Activated CD8-positive, alpha-beta T cell treated with anti-CD3 and anti-CD28 coated beads for 36 hours (primary cell): ENCODE measurements around the gene NDUFS6. TPM values are rescaled to one million over a fixed set of nuclear protein-coding genes. Genes with fewer than 3 reads are reported as not detected.

Experiments
- ATAC-seq: fragments of 200-7000 bp; cut with Tn5 transposase; one replicate; pipeline ENCODE4 v1.10.0; 2021; ENCODE audit warnings: mild to moderate bottlenecking, moderate library complexity
- CTCF ChIA-PET: fragments of 350-600 bp; sonication (Branson Sonifier 250); formaldehyde crosslinking; loops from one replicate; lab custom pipeline; 2021; ENCODE audit warnings: antibody characterized with exemption; lab: Charles Lee
- POLR2A ChIA-PET: fragments of 350-600 bp; sonication (Branson Sonifier 250); formaldehyde crosslinking; loops from one replicate; lab custom pipeline; 2021; ENCODE audit warnings: antibody characterized with exemption; lab: Charles Lee
- DNase-seq: peaks from one replicate; pipeline ENCODE4 v3.0.0-alpha.2; 2020
- H3K27ac Mint-ChIP-seq: one replicate; pipeline ENCODE4 v1.8.0; 2021; ENCODE audit warnings: mild to moderate bottlenecking, mixed read lengths
- H3K27me3 Mint-ChIP-seq: one replicate; pipeline ENCODE4 v1.8.0; 2021; ENCODE audit warnings: mixed read lengths
- H3K36me3 Mint-ChIP-seq: one replicate; pipeline ENCODE4 v1.8.0; 2021; ENCODE audit warnings: low read depth, mixed read lengths
- H3K4me1 Mint-ChIP-seq: one replicate; pipeline ENCODE4 v1.8.0; 2021; ENCODE audit warnings: low read depth, mixed read lengths
- H3K4me3 Mint-ChIP-seq: one replicate; pipeline ENCODE4 v1.8.0; 2021; ENCODE audit warnings: mild to moderate bottlenecking, moderate library complexity, mixed read lengths
- H3K9me3 Mint-ChIP-seq: one replicate; pipeline ENCODE4 v1.8.0; 2021; ENCODE audit warnings: mixed read lengths
- CTCF ChIP-seq: fragments of 200-600 bp; IDR thresholded peaks from one replicate; pipeline ENCODE4 v1.8.0; 2022; ENCODE audit warnings: antibody characterized with exemption, mild to moderate bottlenecking
- intact Hi-C: fragments of 100-400 bp; cut with micrococcal nuclease; formaldehyde crosslinking; loops from one replicate; pipeline ENCODE4 v1.10.0; 2022
- total RNA-seq, 2 experiments: library from RNA; stranded (reverse); gene quantifications; one replicate each; pipeline ENCODE4 v1.2.3, GENCODE V29; 2021

Gene NDUFS6
- total RNA-seq, 2 experiments from 2014 or later: 32.2 to 39.1 TPM

- H3K36me3 Mint-ChIP-seq: no peaks in the 10 kb centered on the region
- no peak for ATAC-seq
- intact Hi-C loops: no loop called here
- H3K9me3 Mint-ChIP-seq: no peaks in the 10 kb centered on the region
- H3K27ac Mint-ChIP-seq: no peak overlapping the region
- peaks cover 9% of the 10 kb centered on the region for H3K27me3 Mint-ChIP-seq
- no peaks in the 10 kb centered on the region for H3K4me1 Mint-ChIP-seq
- POLR2A ChIA-PET: no interaction called here
- TF ChIP-seq CTCF: no peak
- CTCF ChIA-PET: no interaction called here
- no peak for DNase-seq
- no peak overlapping the region for H3K4me3 Mint-ChIP-seq
Measured at GRCh38 chr5:1834721-1835429, 33.7 kb downstream of the NDUFS6 start.

- no peaks in the 10 kb centered on the region for H3K36me3 Mint-ChIP-seq
- ChIA-PET CTCF (no interaction called here), POLR2A (no interaction called here)
- peaks cover 11% of the 10 kb centered on the region for H3K27me3 Mint-ChIP-seq
- no peak for TF ChIP-seq CTCF
- H3K4me1 Mint-ChIP-seq: no peaks in the 10 kb centered on the region
- DNase-seq: no peak
- no peak for ATAC-seq
- H3K27ac Mint-ChIP-seq: no peak overlapping the region
- intact Hi-C loops: no loop called here
- no peak overlapping the region for H3K4me3 Mint-ChIP-seq
- H3K9me3 Mint-ChIP-seq: no peaks in the 10 kb centered on the region
Measured at GRCh38 chr5:1835431-1835830, 34.2 kb downstream of the NDUFS6 start.

- H3K4me1 Mint-ChIP-seq: no peaks in the 10 kb centered on the region
- no peaks in the 10 kb centered on the region for H3K9me3 Mint-ChIP-seq
- TF ChIP-seq CTCF: no peak
- intact Hi-C loops: no loop called here
- no peak overlapping the region for H3K27ac Mint-ChIP-seq
- H3K27me3 Mint-ChIP-seq: peaks cover 13% of the 10 kb centered on the region
- CTCF ChIA-PET: no interaction called here
- DNase-seq (no peak), ATAC-seq (no peak)
- POLR2A ChIA-PET: no interaction called here
- no peak overlapping the region for H3K4me3 Mint-ChIP-seq
- no peaks in the 10 kb centered on the region for H3K36me3 Mint-ChIP-seq
Measured at GRCh38 chr5:1836176-1836890, 35.1 kb downstream of the NDUFS6 start.

GRCh38 chr5:1836891-1837880 is 36.0 kb downstream of the NDUFS6 start:
- Mint-ChIP-seq H3K4me3 (no peak overlapping the region), H3K9me3 (no peaks in the 10 kb centered on the region), H3K36me3 (no peaks in the 10 kb centered on the region), H3K27ac (no peak overlapping the region), H3K27me3 (peaks cover 13% of the 10 kb centered on the region), H3K4me1 (no peaks in the 10 kb centered on the region)
- intact Hi-C loops: no loop called here
- DNase-seq (no peak), ATAC-seq (no peak)
- CTCF ChIA-PET: no interaction called here
- TF ChIP-seq CTCF: no peak
- POLR2A ChIA-PET: no interaction called here
